Mesenchymal stem cell (in vitro differentiated cells and primary cell): ENCODE data around the gene DNAJB6. TPM values are rescaled to one million over a fixed set of nuclear protein-coding genes. Genes with fewer than 3 reads are reported as not detected.

Source experiments
- DNase-seq: peaks from one replicate; pipeline ENCODE4 v3.0.0-alpha.2; 2013
- H2AFZ ChIP-seq: one replicate; pipeline ENCODE4 v1.6.1; 2013; ENCODE audit warnings: low read depth, mild to moderate bottlenecking, control low read depth, inconsistent platforms, low read length, moderate library complexity
- H2AK5ac ChIP-seq: 2 replicates; pipeline ENCODE4 v1.6.1; 2013; ENCODE audit warnings: low read length, moderate library complexity, mild to moderate bottlenecking, inconsistent platforms; ENCODE audit not compliant: severe bottlenecking
- H2BK120ac ChIP-seq: one replicate; pipeline ENCODE4 v1.6.1; 2013; ENCODE audit warnings: low read depth, mild to moderate bottlenecking, inconsistent platforms, low read length, moderate library complexity
- H2BK12ac ChIP-seq, 2 experiments: one replicate each; pipeline ENCODE4 v1.6.1; 2013; ENCODE audit warnings: inconsistent platforms in 2 of 2, low read length in 2 of 2, mild to moderate bottlenecking in 2 of 2, moderate library complexity in 2 of 2, control low read depth in 1 of 2
- H2BK15ac ChIP-seq: one replicate; pipeline ENCODE4 v1.6.1; 2013; ENCODE audit warnings: mild to moderate bottlenecking, low read depth, inconsistent platforms; ENCODE audit not compliant: poor library complexity, severe bottlenecking
- H2BK5ac ChIP-seq: 2 replicates; pipeline ENCODE4 v1.6.1; 2013; ENCODE audit warnings: low read depth, mild to moderate bottlenecking, low read length, control low read depth, inconsistent platforms; ENCODE audit not compliant: poor library complexity, severe bottlenecking
- H3K14ac ChIP-seq, 2 experiments: one replicate each; pipeline ENCODE4 v1.6.1; 2013; ENCODE audit warnings: inconsistent platforms in 2 of 2, low read length in 2 of 2, control low read depth in 1 of 2, mild to moderate bottlenecking in 1 of 2, moderate library complexity in 1 of 2
- H3K18ac ChIP-seq, 2 experiments: one replicate each; pipeline ENCODE4 v1.6.1; 2013; ENCODE audit warnings: inconsistent platforms in 2 of 2, low read length in 2 of 2, control low read depth in 1 of 2, low read depth in 1 of 2, mild to moderate bottlenecking in 1 of 2
- H3K23ac ChIP-seq, 2 experiments: one replicate each; pipeline ENCODE4 v1.6.1; 2013; ENCODE audit warnings: inconsistent platforms in 2 of 2, low read length in 2 of 2, mild to moderate bottlenecking in 2 of 2, moderate library complexity in 2 of 2, control low read depth in 1 of 2
- H3K27ac ChIP-seq: 2 replicates; pipeline ENCODE4 v1.5.1; 2013; ENCODE audit warnings: mild to moderate bottlenecking, moderate library complexity, low read length, control low read depth, inconsistent platforms; ENCODE audit not compliant: poor library complexity, severe bottlenecking
- H3K27me3 ChIP-seq, 2 experiments: 2 replicates each; pipeline versions ENCODE4 v1.6.1 to v1.7.0; 2013; ENCODE audit warnings: low read length in 2 of 2, mild to moderate bottlenecking in 2 of 2, moderate library complexity in 2 of 2, control low read depth in 1 of 2, inconsistent platforms in 1 of 2; ENCODE audit not compliant: control insufficient read depth in 1 of 2, insufficient read depth in 1 of 2
- H3K36me3 ChIP-seq, 2 experiments: 2 replicates each; pipeline versions ENCODE4 v1.6.1 to v1.7.0; 2013; ENCODE audit warnings: low read length in 2 of 2, control low read depth in 1 of 2, inconsistent platforms in 1 of 2, low read depth in 1 of 2, mild to moderate bottlenecking in 1 of 2; ENCODE audit not compliant: insufficient read depth in 2 of 2, control insufficient read depth in 1 of 2
- H3K4ac ChIP-seq, 2 experiments: one replicate each; pipeline ENCODE4 v1.6.1; 2013; ENCODE audit warnings: inconsistent platforms in 2 of 2, low read length in 2 of 2, mild to moderate bottlenecking in 2 of 2, moderate library complexity in 2 of 2, control low read depth in 1 of 2, low read depth in 1 of 2
- H3K4me1 ChIP-seq: 2 replicates; pipeline ENCODE4 v1.6.1; 2013; ENCODE audit warnings: low read depth, low read length, control low read depth; ENCODE audit not compliant: control insufficient read depth, insufficient read depth
- H3K4me2 ChIP-seq: 2 replicates; pipeline ENCODE4 v1.6.1; 2013; ENCODE audit warnings: low read length, mild to moderate bottlenecking, inconsistent platforms; ENCODE audit not compliant: poor library complexity, severe bottlenecking
- H3K4me3 ChIP-seq, 2 experiments: 2 replicates each; pipeline versions ENCODE4 v1.5.1 to v1.7.0; 2013; ENCODE audit warnings: low read length in 2 of 2, mild to moderate bottlenecking in 2 of 2, control low read depth in 1 of 2, low read depth in 1 of 2; ENCODE audit not compliant: insufficient read depth in 1 of 2
- H3K79me1 ChIP-seq: replicated peaks from 2 replicates; pipeline ENCODE4 v1.6.1; 2013; ENCODE audit warnings: mild to moderate bottlenecking, control low read depth, low read length, inconsistent platforms; ENCODE audit not compliant: poor library complexity, severe bottlenecking
- H3K9ac ChIP-seq: 2 replicates; pipeline ENCODE4 v1.7.0; 2013; ENCODE audit warnings: mild to moderate bottlenecking, low read length, moderate library complexity
- H3K9me3 ChIP-seq: 2 replicates; pipeline ENCODE4 v1.7.0; 2013; ENCODE audit warnings: mild to moderate bottlenecking, low read length; ENCODE audit not compliant: control insufficient read depth
- H4K8ac ChIP-seq: one replicate; pipeline ENCODE4 v1.6.1; 2013; ENCODE audit warnings: inconsistent platforms, mild to moderate bottlenecking, low read length, moderate library complexity
- H4K91ac ChIP-seq: one replicate; pipeline ENCODE4 v1.6.1; 2013; ENCODE audit warnings: mild to moderate bottlenecking, low read length, inconsistent platforms
- WGBS: methylation state at CpG from one replicate; pipeline ENCODE4 v1.1.7; 2013; ENCODE audit warnings: mixed read lengths; 5-methylcytosine and 5-hydroxymethylcytosine counted together
- polyA plus RNA-seq, 2 experiments: library from polyadenylated mRNA; stranded (reverse); fragments of 200-250 nt; gene quantifications; one replicate each; pipeline ENCODE4 v1.2.3, GENCODE V29; 2013

Gene DNAJB6
- 177 TPM for polyA plus RNA-seq (2013, experiment 1 of 2)
- polyA plus RNA-seq (2013, experiment 2 of 2), result 148 TPM

DNA sequence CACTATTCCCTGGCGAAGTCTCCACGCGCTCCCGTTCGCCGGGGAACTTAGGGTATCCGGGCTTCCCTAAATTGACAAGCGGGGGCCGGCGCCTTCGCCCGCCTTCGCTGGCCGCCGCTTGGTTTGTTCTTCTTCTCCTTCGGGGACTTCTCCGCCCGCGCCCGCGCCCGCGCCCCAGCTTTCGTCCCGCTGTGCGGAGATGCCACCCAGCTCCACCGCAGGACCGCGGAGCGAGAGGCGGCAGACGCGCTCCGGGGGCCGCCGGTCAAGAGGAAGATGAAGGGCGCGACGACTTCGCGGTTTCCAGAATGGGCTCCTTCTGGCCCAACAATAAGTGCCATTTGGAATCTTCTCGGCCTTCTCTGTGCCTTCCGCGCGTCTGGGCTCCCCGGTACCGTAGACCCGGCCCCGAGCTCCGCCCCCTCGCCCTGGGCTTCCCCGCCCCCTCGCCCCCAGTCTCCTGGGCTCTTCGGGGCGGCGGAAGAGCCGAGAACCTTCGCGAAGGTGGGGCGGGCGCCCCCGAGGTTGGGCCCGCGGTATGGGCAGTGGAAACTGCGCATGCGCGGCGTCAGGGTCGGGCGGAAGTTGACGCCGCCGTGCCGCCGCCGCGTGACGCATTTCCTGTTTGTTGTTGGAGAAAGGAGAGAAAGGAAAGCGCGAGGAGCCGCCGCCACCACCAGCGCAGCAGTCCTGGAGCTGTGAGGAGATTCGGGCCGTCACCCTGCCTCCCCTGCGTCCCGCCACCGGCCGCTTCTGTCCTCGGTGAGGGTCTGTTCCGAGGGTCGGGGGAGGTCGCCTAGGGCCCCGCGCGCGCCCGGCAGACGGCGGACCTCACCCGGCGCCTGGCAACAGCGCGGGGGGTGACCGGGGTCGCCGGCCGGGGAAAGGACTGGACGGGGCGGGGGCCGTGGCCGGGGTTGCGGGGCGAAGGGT lies at the start of gene DNAJB6:
Gene DNAJB6, plus strand, starts transcription at position 622 of the 933 bp plus-strand sequence. CDS start 21,569 bp downstream, outside the sequence.
- Histone ChIP-seq H4K8ac (peak within 1 kb of the TSS; percentile 99), H3K79me1 (peaks cover 8% of the 10 kb centered on the region), H3K36me3 (peaks cover 0 to 4% of the 10 kb centered on the region in 2 experiments), H3K27ac (peak within 1 kb of the TSS; percentile 92), H2AFZ (peak within 1 kb of the TSS; percentile 93), H2BK12ac (peak within 1 kb of the TSS in 1 of 2 experiments; percentile 29), H3K9ac (peak within 1 kb of the TSS; percentile 97), H3K9me3 (no peaks in the 10 kb centered on the region), H2BK15ac (peak within 1 kb of the TSS; percentile 83), H3K4me2 (peak within 1 kb of the TSS; percentile 95), H4K91ac (peak within 1 kb of the TSS; percentile 93), H3K18ac (peak within 1 kb of the TSS; percentile 91 to 95), H2BK120ac (peak within 1 kb of the TSS; percentile 73), H3K4ac (peak within 1 kb of the TSS; percentile 94 to 97), H3K4me1 (peaks cover 20% of the 10 kb centered on the region), H3K23ac (peak within 1 kb of the TSS; percentile 87 to 96), H2BK5ac (peak within 1 kb of the TSS; percentile 57), H3K27me3 (no peaks in the 10 kb centered on the region), H3K14ac (peak within 1 kb of the TSS; percentile 36 to 87), H2AK5ac (peak within 1 kb of the TSS; percentile 78), H3K4me3 (peak within 1 kb of the TSS; percentile 88 to 96)
- DNase-seq, result peak; percentile 92
- 6% methylated on average over 70 of the region's 114 CpGs for WGBS

DNA sequence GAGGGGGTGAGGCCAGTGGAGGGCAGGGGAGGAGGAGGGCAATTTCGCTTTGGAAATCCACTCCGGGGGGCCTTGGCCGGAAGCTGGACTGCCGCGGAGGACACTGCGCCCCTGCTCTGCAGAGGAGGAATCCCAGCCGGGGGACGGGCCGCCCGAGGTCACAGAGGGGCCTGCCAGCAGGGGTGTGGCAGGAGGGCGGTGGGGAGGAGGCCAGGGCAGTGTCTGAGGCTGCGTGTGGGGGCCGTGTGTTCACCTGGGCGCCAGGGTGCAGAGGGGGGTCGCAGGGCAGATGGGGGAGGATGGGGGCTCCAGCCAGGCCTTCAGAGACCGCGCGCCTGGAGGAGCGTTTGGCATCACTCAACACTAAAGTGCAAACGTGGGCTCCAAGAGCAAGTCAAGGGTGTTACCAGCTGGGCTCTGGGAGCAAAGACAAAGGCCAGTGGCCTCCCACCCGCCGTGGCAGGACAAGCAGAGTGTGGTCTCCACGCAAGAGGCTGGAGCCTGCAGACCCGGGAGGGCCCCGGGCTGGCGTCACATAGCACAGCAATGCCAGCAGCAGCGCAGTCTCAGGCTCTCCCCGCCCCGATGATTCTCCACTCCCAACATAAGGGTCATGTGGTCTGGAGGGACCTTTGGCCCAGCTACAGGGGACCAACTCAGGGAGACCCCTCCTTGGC lies 45.3 kb upstream of the DNAJB6 start:
- H2BK12ac ChIP-seq, result no peak overlapping the region
- H2BK5ac ChIP-seq, result no peak overlapping the region
- H2BK15ac ChIP-seq, result no peak overlapping the region
- no peaks in the 10 kb centered on the region for H3K79me1 ChIP-seq
- H3K4me3 ChIP-seq, result no peak overlapping the region
- WGBS, result 91% methylated on average over 29 of the region's 29 CpGs
- no peak overlapping the region for H2BK120ac ChIP-seq
- H3K9ac ChIP-seq, result no peak overlapping the region
- no peak overlapping the region for H3K4me2 ChIP-seq
- peaks cover 12% of the 10 kb centered on the region for H3K4me1 ChIP-seq
- H4K91ac ChIP-seq, result no peak overlapping the region
- no peak overlapping the region for H3K27ac ChIP-seq
- H3K14ac ChIP-seq, result no peak overlapping the region
- no peak overlapping the region for H3K4ac ChIP-seq
- H3K27me3 ChIP-seq, result peaks cover 0 to 18% of the 10 kb centered on the region in 2 experiments
- no peak overlapping the region for H2AK5ac ChIP-seq
- H2AFZ ChIP-seq, result no peak overlapping the region
- no peak for DNase-seq
- H3K9me3 ChIP-seq, result no peaks in the 10 kb centered on the region
- H3K18ac ChIP-seq, result no peak overlapping the region
- no peak overlapping the region for H4K8ac ChIP-seq
- H3K23ac ChIP-seq, result no peak overlapping the region
- no peaks in the 10 kb centered on the region for H3K36me3 ChIP-seq

DNA sequence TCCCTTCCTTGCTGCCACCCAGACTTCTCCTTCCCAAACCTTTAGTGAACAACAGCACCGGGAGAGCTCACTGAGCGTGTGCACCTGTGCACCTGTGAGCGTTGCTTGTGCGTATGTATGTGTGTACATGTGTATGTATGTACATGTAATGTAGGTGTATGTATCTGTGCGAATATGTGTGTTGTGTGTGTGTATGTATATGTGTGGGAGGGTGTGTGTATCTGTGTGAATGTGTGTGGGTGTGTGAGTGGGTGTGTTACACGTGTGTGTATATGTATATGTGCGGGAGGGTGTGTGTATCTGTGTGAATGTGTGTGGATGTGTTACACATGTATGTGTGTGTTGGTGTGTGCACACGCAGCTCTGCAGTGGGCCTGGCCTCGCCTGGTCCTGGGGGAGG lies 44.5 kb upstream of the DNAJB6 start:
- Histone ChIP-seq H3K4me2 (no peak overlapping the region), H3K4me3 (no peak overlapping the region), H3K27me3 (peaks cover 0 to 18% of the 10 kb centered on the region in 2 experiments), H3K9me3 (no peaks in the 10 kb centered on the region), H3K9ac (no peak overlapping the region), H3K14ac (peak overlapping the region in 1 of 2 experiments; percentile 51), H2BK120ac (no peak overlapping the region), H3K4me1 (peaks cover 13% of the 10 kb centered on the region), H4K91ac (no peak overlapping the region), H3K23ac (no peak overlapping the region), H2AK5ac (no peak overlapping the region), H3K18ac (no peak overlapping the region), H3K79me1 (no peaks in the 10 kb centered on the region), H3K36me3 (no peaks in the 10 kb centered on the region), H2BK12ac (no peak overlapping the region), H2AFZ (no peak overlapping the region), H2BK5ac (no peak overlapping the region), H3K4ac (no peak overlapping the region), H3K27ac (no peak overlapping the region), H2BK15ac (no peak overlapping the region), H4K8ac (no peak overlapping the region)
- 98% methylated on average over 9 of the region's 9 CpGs for WGBS
- DNase-seq, result no peak
